ENCODE measurements around the gene LRBA.
"Not testable (repeated sequence)": the region's sequence is repeated elsewhere in the genome, so short reads cannot be mapped to it uniquely, and the experiment has no call there.

The LRBA gene

GRCh38 chr4:150583287-150584110, 431.6 kb downstream of the LRBA start:
- DNase-seq = no peak

- no peak for DNase-seq
Measured at GRCh38 chr4:150582873-150583286, 432.2 kb downstream of the LRBA start.

GRCh38 chr4:150582146-150582872, 432.8 kb downstream of the LRBA start, which contains the start of gene MAB21L2:
MAB21L2 (plus strand) TSS chr4:150582151; CDS start chr4:150583030, 879 bp downstream.
- DNase-seq = no peak

- DNase-seq = no peak
Measured at GRCh38 chr4:150581641-150582051, 433.4 kb downstream of the LRBA start.

GRCh38 chr4:150581056-150581605, 434.0 kb downstream of the LRBA start:
- DNase-seq = no peak

GRCh38 chr4:150580306-150580705, 434.8 kb downstream of the LRBA start:
- DNase-seq = no peak

GRCh38 chr4:150579551-150580234, 435.4 kb downstream of the LRBA start:
- no peak for DNase-seq

GRCh38 chr4:150578745-150579501, 436.2 kb downstream of the LRBA start:
- no peak for DNase-seq

- peak; percentile 32 for DNase-seq
Measured at GRCh38 chr4:150577796-150578195, 437.3 kb downstream of the LRBA start.

GRCh38 chr4:150574678-150575077, 440.4 kb downstream of the LRBA start:
- no peak for DNase-seq

- no peak for DNase-seq
Measured at GRCh38 chr4:150573534-150573933, 441.6 kb downstream of the LRBA start.

- DNase-seq = no peak
Measured at GRCh38 chr4:150572704-150573504, 442.2 kb downstream of the LRBA start.

- peak; percentile 58 for DNase-seq
Measured at GRCh38 chr4:150570862-150571261, 444.2 kb downstream of the LRBA start.

GRCh38 chr4:150569998-150570535, 445.0 kb downstream of the LRBA start:
- DNase-seq = no peak

- DNase-seq = no peak
Measured at GRCh38 chr4:150569384-150569987, 445.6 kb downstream of the LRBA start.

- DNase-seq = no peak
Measured at GRCh38 chr4:150567070-150567469, 448.0 kb downstream of the LRBA start.

- not testable (repeated sequence) for DNase-seq
Measured at GRCh38 chr4:150564967-150565366, 450.1 kb downstream of the LRBA start.

GRCh38 chr4:150562751-150563150, 452.3 kb downstream of the LRBA start:
- no peak for DNase-seq

- no peak for DNase-seq
Measured at GRCh38 chr4:150562250-150562649, 452.8 kb downstream of the LRBA start.

GRCh38 chr4:150561143-150561737, 453.8 kb downstream of the LRBA start:
- peak; percentile 90 for DNase-seq
